GM12878 (cell line): ENCODE measurements around the gene HEPACAM2. TPM values are rescaled to one million over a fixed set of nuclear protein-coding genes. Genes with fewer than 3 reads are reported as not detected.

Source experiments
- ASH2L ChIP-seq: fragments of 300-600, 200-600 bp; sonication (generic); IDR thresholded peaks from 2 replicates; pipeline ENCODE4 v1.6.1; 2017; ENCODE audit warnings: low read depth, mild to moderate bottlenecking, borderline replicate concordance
- CUX1 ChIP-seq: IDR thresholded peaks from 2 replicates; pipeline ENCODE4 v1.6.1; 2012; ENCODE audit warnings: improper control_type of control experiment, low read depth, low read length; ENCODE audit not compliant: insufficient replicate concordance
- HSF1 ChIP-seq: fragments of 150-350 bp; IDR thresholded peaks from 2 replicates; pipeline ENCODE4 v1.6.1; 2014; ENCODE audit warnings: mild to moderate bottlenecking, low read depth, low read length
- SIX5 ChIP-seq: IDR thresholded peaks from 2 replicates; pipeline ENCODE4 v1.6.1; 2011; ENCODE audit warnings: mild to moderate bottlenecking, low read depth, low read length, moderate library complexity; ENCODE audit not compliant: severe bottlenecking
- SPI1 ChIP-seq: IDR thresholded peaks from 2 replicates; pipeline ENCODE4 v1.6.1; 2011; ENCODE audit warnings: low read depth, mild to moderate bottlenecking, low read length, moderate library complexity, borderline replicate concordance; ENCODE audit not compliant: insufficient read depth
- polyA plus RNA-seq, 11 experiments: library from polyadenylated mRNA; depleted of rRNA in 4 of 11; unstranded in 6 of 11; stranded (reverse) in 5 of 11; fragments of >200 nt; fragmentation: Nextera tagmentation in 4 of 11; fragmentation: Illumina TruSeq in 1 of 11; extraction: Ambion mirVana in 4 of 11; extraction: Trizol in 1 of 11; gene quantifications; 1 replicate in 1 of 11; 2 replicates in 10 of 11; pipeline versions ENCODE4 v1.2.1 to v1.2.3, GENCODE V29; 2011 to 2016; ENCODE audit warnings: inconsistent platforms in 2 of 11, missing spikeins in 2 of 11, low read depth in 1 of 11
- total RNA-seq, 4 experiments: library from RNA; depleted of rRNA in 3 of 4; stranded (reverse); fragments of >200 nt in 3 of 4; fragmentation: Illumina TruSeq in 1 of 4; extraction: Trizol in 1 of 4; gene quantifications; 2 replicates each; pipeline versions ENCODE4 v1.2.1 to v1.2.3, GENCODE V29; 2013 to 2021

Gene HEPACAM2
- total and polyA plus RNA-seq, 10 of the 15 experiments (the other 5 are each of a cell fraction or from before 2014, with no cell fraction given): 0.04 to 0.58 TPM; not detected in 8

- no peak for TF ChIP-seq CUX1
- no peak for TF ChIP-seq ASH2L
- no peak for TF ChIP-seq HSF1
- TF ChIP-seq SPI1: no peak
- TF ChIP-seq SIX5: no peak
Observed at GRCh38 chr7:93242106-93242505, 15.8 kb upstream of the HEPACAM2 start (continued).
